Smooth muscle cell (in vitro differentiated cells): ENCODE results near the gene OTULIN. TPM values are rescaled to one million over a fixed set of nuclear protein-coding genes. Genes with fewer than 3 reads are reported as not detected.

ENCODE experiments used
- DNase-seq: peaks from one replicate; lab custom pipeline; 2025; ENCODE audit not compliant: unreplicated experiment; lab: John Stamatoyannopoulos, UW
- H2AFZ ChIP-seq: fragments of 200-600 bp; sonication (generic); 2 replicates; pipeline ENCODE4 v1.6.0; 2016; ENCODE audit warnings: antibody characterized with exemption, low read depth, mild to moderate bottlenecking
- H3F3A ChIP-seq: fragments of 200-600 bp; sonication (generic); 2 replicates; pipeline ENCODE4 v1.6.0; 2017; ENCODE audit warnings: antibody characterized with exemption, low read depth
- H3K27ac ChIP-seq: fragments of 200-600 bp; sonication (generic); 2 replicates; pipeline ENCODE4 v1.5.1; 2016; ENCODE audit warnings: low read depth, mild to moderate bottlenecking
- H3K27me3 ChIP-seq: fragments of 200-600 bp; sonication (generic); 2 replicates; pipeline ENCODE4 v1.6.1; 2016; ENCODE audit warnings: low read depth, mild to moderate bottlenecking
- H3K36me3 ChIP-seq: fragments of 200-600 bp; sonication (generic); 2 replicates; pipeline ENCODE4 v1.5.1; 2016; ENCODE audit warnings: low read depth
- H3K4me1 ChIP-seq: fragments of 200-600 bp; sonication (generic); 2 replicates; pipeline ENCODE4 v1.5.1; 2016; ENCODE audit warnings: low read depth
- H3K4me2 ChIP-seq: fragments of 200-600 bp; sonication (generic); 2 replicates; pipeline ENCODE4 v1.6.0; 2016; ENCODE audit warnings: mild to moderate bottlenecking
- H3K4me3 ChIP-seq: fragments of 200-600 bp; sonication (generic); 2 replicates; pipeline ENCODE4 v1.5.1; 2016; ENCODE audit warnings: mild to moderate bottlenecking
- H3K79me2 ChIP-seq: fragments of 200-600 bp; sonication (generic); 2 replicates; pipeline ENCODE4 v1.6.0; 2016; ENCODE audit warnings: low read depth, mild to moderate bottlenecking
- H3K9ac ChIP-seq: fragments of 200-600 bp; sonication (generic); 2 replicates; pipeline ENCODE4 v1.6.0; 2016; ENCODE audit warnings: low read depth
- H3K9me3 ChIP-seq: fragments of 200-600 bp; sonication (generic); replicated peaks from 2 replicates; pipeline ENCODE4 v1.5.1; 2016; ENCODE audit warnings: low read depth
- H4K20me1 ChIP-seq: fragments of 200-600 bp; sonication (generic); 2 replicates; pipeline ENCODE4 v1.6.0; 2016; ENCODE audit warnings: low read depth
- WGBS: methylation state at CpG from one replicate; pipeline ENCODE4 v1.1.7; 2016; ENCODE audit warnings: low lambda C conversion rate; 5-methylcytosine and 5-hydroxymethylcytosine counted together
- polyA plus RNA-seq: library from polyadenylated mRNA; unstranded; fragments of >200 nt; fragmentation: Nextera tagmentation; extraction: Ambion mirVana; gene quantifications from 2 replicates; pipeline ENCODE4 v1.2.1, GENCODE V29; 2016
- total RNA-seq: library from RNA; depleted of rRNA; stranded (reverse); fragments of >200 nt; gene quantifications from 2 replicates; pipeline ENCODE4 v1.2.3, GENCODE V29; 2014
- TF ChIP-seq, protein P1 (sequence below): fragments of 200-600 bp; sonication (generic); IDR thresholded peaks from 2 replicates; pipeline ENCODE4 v1.5.1; 2017; ENCODE audit warnings: borderline replicate concordance, mild to moderate bottlenecking, antibody characterized with exemption; ENCODE audit not compliant: insufficient read depth, poor library complexity, severe bottlenecking

The OTULIN gene
- total and polyA plus RNA-seq, 2 experiments from 2014 or later: 17.6 to 30.3 TPM

DNA sequence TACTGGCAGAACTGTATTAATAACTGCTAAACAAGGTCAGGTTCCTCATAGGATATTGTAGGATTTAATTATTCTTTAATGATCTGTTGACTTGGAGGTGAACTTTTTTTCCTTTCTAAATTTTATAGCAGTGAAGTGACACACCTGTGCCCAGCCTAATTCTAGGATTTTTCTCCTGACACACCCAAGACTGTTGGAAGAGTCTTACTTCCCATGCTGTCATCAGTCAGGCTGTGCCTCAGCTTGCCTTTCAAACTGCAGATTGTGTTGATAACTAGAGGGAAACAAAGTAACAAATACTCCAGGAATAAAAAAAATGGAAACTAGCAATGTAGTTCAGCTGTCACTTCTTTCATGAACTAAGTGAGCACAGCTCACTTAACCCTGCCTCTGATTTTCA, 22.0 kb downstream of the OTULIN start:
- no peak for DNase-seq
- Histone ChIP-seq H2AFZ (no peak overlapping the region), H4K20me1 (peaks cover 3% of the 10 kb centered on the region), H3K4me2 (no peak overlapping the region), H3K36me3 (peaks cover 29% of the 10 kb centered on the region), H3K27ac (peak overlapping the region; percentile 61), H3K79me2 (no peaks in the 10 kb centered on the region), H3K4me1 (no peaks in the 10 kb centered on the region), H3K9me3 (no peaks in the 10 kb centered on the region), H3K9ac (no peak overlapping the region), H3F3A (no peaks in the 10 kb centered on the region), H3K4me3 (no peak overlapping the region), H3K27me3 (no peaks in the 10 kb centered on the region)
- TF ChIP-seq, protein P1, sequence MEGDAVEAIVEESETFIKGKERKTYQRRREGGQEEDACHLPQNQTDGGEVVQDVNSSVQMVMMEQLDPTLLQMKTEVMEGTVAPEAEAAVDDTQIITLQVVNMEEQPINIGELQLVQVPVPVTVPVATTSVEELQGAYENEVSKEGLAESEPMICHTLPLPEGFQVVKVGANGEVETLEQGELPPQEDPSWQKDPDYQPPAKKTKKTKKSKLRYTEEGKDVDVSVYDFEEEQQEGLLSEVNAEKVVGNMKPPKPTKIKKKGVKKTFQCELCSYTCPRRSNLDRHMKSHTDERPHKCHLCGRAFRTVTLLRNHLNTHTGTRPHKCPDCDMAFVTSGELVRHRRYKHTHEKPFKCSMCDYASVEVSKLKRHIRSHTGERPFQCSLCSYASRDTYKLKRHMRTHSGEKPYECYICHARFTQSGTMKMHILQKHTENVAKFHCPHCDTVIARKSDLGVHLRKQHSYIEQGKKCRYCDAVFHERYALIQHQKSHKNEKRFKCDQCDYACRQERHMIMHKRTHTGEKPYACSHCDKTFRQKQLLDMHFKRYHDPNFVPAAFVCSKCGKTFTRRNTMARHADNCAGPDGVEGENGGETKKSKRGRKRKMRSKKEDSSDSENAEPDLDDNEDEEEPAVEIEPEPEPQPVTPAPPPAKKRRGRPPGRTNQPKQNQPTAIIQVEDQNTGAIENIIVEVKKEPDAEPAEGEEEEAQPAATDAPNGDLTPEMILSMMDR: no peak

DNA sequence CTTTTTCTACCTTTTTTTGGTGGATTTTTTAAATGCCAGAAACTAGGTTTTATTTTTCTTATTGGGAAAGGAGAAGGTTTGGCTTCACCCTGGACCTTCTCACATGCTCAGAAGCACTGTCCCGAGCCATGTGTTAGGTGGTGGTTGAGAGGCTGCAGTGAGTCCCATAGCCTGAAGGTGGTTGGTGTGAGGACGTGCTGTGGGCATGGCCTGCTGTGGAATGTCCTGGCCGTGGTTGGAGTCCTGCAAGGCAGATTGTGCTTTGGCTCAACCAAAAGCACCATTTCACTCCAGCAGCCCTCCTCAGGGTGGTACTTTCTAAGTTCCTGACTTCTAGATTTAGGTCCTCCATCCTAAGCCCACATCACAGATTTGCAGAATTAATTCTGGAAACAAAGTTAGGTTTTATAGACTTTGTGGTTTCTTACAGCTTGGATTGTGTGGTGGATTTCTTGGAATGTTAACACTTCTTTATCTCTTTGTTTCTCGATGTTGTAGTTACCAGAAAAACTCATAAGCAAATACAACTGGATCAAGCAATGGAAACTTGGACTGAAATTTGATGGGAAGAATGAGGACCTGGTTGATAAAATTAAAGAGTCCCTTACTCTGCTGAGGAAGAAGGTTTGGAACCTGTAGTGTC, 22.6 kb downstream of the OTULIN start:
- no peak overlapping the region for H3K4me2 ChIP-seq
- H2AFZ ChIP-seq: no peak overlapping the region
- WGBS: 53% methylated on average over 3 of the region's 4 CpGs
- H3K36me3 ChIP-seq: peaks cover 29% of the 10 kb centered on the region
- H3K27ac ChIP-seq: peak overlapping the region; percentile 61
- peaks cover 3% of the 10 kb centered on the region for H4K20me1 ChIP-seq
- TF ChIP-seq, protein P1: no peak
- H3K27me3 ChIP-seq: no peaks in the 10 kb centered on the region
- DNase-seq: no peak
- H3K9me3 ChIP-seq: no peaks in the 10 kb centered on the region
- H3F3A ChIP-seq: no peaks in the 10 kb centered on the region
- peak overlapping the region; percentile 32 for H3K9ac ChIP-seq
- no peaks in the 10 kb centered on the region for H3K79me2 ChIP-seq
- H3K4me1 ChIP-seq: no peaks in the 10 kb centered on the region
- no peak overlapping the region for H3K4me3 ChIP-seq

DNA sequence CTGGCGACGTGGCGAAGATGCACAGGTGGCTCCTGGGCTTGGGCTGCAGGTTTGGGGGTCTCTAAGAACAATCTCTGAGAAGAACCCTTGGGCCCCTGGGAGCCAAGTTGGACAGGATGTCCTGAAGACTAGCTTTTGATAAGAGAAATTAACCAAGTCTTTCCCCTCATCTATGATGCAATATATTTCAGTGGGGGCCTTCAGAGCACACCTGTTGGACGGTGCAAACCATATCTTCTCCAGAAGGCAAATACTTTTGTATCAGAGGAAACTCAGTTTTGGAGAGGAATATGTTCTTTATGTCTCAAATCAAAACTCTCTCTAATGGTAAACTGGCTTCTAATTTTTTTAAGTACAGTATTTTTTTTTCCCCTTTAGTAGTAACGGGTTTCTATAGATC, 28.6 kb downstream of the OTULIN start:
- WGBS: 98% methylated on average over 5 of the region's 5 CpGs
- no peak overlapping the region for H3K4me3 ChIP-seq
- no peaks in the 10 kb centered on the region for H3K4me1 ChIP-seq
- no peak for DNase-seq
- H3K27me3 ChIP-seq: no peaks in the 10 kb centered on the region
- H4K20me1 ChIP-seq: peaks cover 10% of the 10 kb centered on the region
- H3F3A ChIP-seq: no peaks in the 10 kb centered on the region
- no peaks in the 10 kb centered on the region for H3K79me2 ChIP-seq
- no peak overlapping the region for H3K4me2 ChIP-seq
- H3K36me3 ChIP-seq: peaks cover 38% of the 10 kb centered on the region
- TF ChIP-seq, protein P1: no peak
- H3K9ac ChIP-seq: no peak overlapping the region
- H3K9me3 ChIP-seq: no peaks in the 10 kb centered on the region
- no peak overlapping the region for H3K27ac ChIP-seq
- H2AFZ ChIP-seq: no peak overlapping the region

DNA sequence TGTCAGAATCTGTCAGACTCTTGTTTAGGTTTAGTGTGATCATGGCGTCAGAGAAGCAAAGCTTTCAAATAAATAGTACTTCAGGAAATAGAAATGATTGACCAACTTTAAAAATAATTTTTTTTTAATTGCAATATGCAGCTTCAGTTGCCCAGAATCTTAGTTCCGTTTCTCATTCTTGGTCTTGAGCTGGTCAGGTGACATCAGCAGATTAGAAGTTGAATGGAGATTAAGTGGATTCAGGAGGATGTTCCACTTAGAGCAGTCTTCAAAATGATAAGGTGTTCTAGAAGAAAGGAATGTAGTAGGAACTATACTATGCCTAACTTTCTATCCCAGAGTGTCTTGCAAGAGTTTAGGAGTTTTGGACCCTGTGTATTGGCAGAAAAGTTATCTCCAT, 30.6 kb downstream of the OTULIN start:
- H2AFZ ChIP-seq: no peak overlapping the region
- H3K79me2 ChIP-seq: peaks cover 4% of the 10 kb centered on the region
- H3K36me3 ChIP-seq: peaks cover 19% of the 10 kb centered on the region
- H3K9me3 ChIP-seq: no peaks in the 10 kb centered on the region
- peaks cover 10% of the 10 kb centered on the region for H4K20me1 ChIP-seq
- no peaks in the 10 kb centered on the region for H3F3A ChIP-seq
- DNase-seq: no peak
- TF ChIP-seq, protein P1: no peak
- H3K4me2 ChIP-seq: no peak overlapping the region
- H3K27ac ChIP-seq: no peak overlapping the region
- H3K9ac ChIP-seq: no peak overlapping the region
- H3K27me3 ChIP-seq: no peaks in the 10 kb centered on the region
- H3K4me3 ChIP-seq: no peak overlapping the region
- WGBS: 95% methylated on average over 2 of the region's 2 CpGs
- no peaks in the 10 kb centered on the region for H3K4me1 ChIP-seq
